B cell (primary cell): Measurements from ENCODE around the gene DCT. TPM values are rescaled to one million over a fixed set of nuclear protein-coding genes. Genes with fewer than 3 reads are reported as not detected.

Experiments
- ATAC-seq: fragments of 200-7000 bp; cut with Tn5 transposase; one replicate; pipeline ENCODE4 v1.10.0; 2021; ENCODE audit warnings: low read depth, mild to moderate bottlenecking, moderate number of reproducible peaks, moderate library complexity
- CTCF ChIA-PET: fragments of 350-600 bp; sonication (Branson Sonifier 250); formaldehyde crosslinking; loops from one replicate; lab custom pipeline; 2021; ENCODE audit warnings: antibody characterized with exemption, inconsistent platforms; lab: Charles Lee
- POLR2A ChIA-PET: fragments of 350-600 bp; sonication (Branson Sonifier 250); formaldehyde crosslinking; loops from one replicate; lab custom pipeline; 2021; ENCODE audit warnings: antibody characterized with exemption; lab: Charles Lee
- DNase-seq: peaks from one replicate; pipeline ENCODE4 v3.0.0; 2013
- H2AFZ ChIP-seq: 2 replicates; pipeline ENCODE4 v1.6.1; 2012; ENCODE audit warnings: mild to moderate bottlenecking, low read depth, low read length; ENCODE audit not compliant: insufficient read depth, poor library complexity, severe bottlenecking
- H3K27ac ChIP-seq, 2 donors: 1 replicate in 1 of 2; 2 replicates in 1 of 2; pipeline ENCODE4 v1.5.1; 2012 to 2013; ENCODE audit warnings: low read length in 2 of 2, mild to moderate bottlenecking in 2 of 2, moderate library complexity in 1 of 2
- H3K27me3 ChIP-seq, 4 experiments: fragments of 200-600 bp in 1 of 4; sonication (generic) in 1 of 4; replicated peaks in 1 of 4; 1 replicate in 2 of 4; 2 replicates in 2 of 4; pipeline versions ENCODE4 v1.6.1 to v1.7.0; 2013 to 2016; ENCODE audit warnings: low read length in 3 of 4, mild to moderate bottlenecking in 2 of 4, mixed read lengths in 1 of 4, moderate library complexity in 1 of 4; ENCODE audit not compliant: insufficient read depth in 4 of 4, control insufficient read depth in 3 of 4; ENCODE audit errors: control extremely low read depth in 1 of 4
- H3K36me3 ChIP-seq, 2 experiments: replicated peaks in 1 of 2; 1 replicate in 1 of 2; 2 replicates in 1 of 2; pipeline versions ENCODE4 v1.6.1 to v1.7.1; 2013; ENCODE audit warnings: low read length in 1 of 2; ENCODE audit not compliant: insufficient read depth in 2 of 2, control insufficient read depth in 1 of 2; ENCODE audit errors: control extremely low read depth in 1 of 2, extremely low read depth in 1 of 2
- H3K4me1 ChIP-seq, 2 donors: fragments of 200-600 bp in 1 of 2; sonication (generic) in 1 of 2; 1 replicate in 1 of 2; 2 replicates in 1 of 2; pipeline versions ENCODE4 v1.5.1 to v1.6.1; 2013 to 2017; ENCODE audit warnings: low read length in 2 of 2; ENCODE audit not compliant: control insufficient read depth in 2 of 2, insufficient read depth in 2 of 2
- H3K4me2 ChIP-seq: replicated peaks from 2 replicates; pipeline ENCODE3; 2012; ENCODE audit warnings: mild to moderate bottlenecking, low read depth, low read length; ENCODE audit not compliant: poor library complexity, severe bottlenecking
- H3K4me3 ChIP-seq, 5 experiments: fragments of 200-600 bp in 1 of 5; sonication (generic) in 1 of 5; 1 replicate in 3 of 5; 2 replicates in 2 of 5; pipeline versions ENCODE4 v1.5.1 to v1.7.0; 2011 to 2016; ENCODE audit warnings: low read length in 4 of 5, mild to moderate bottlenecking in 4 of 5, low read depth in 2 of 5, control low read depth in 1 of 5, moderate library complexity in 1 of 5; ENCODE audit not compliant: insufficient read depth in 1 of 5; ENCODE audit errors: control extremely low read depth in 1 of 5, extremely low read depth in 1 of 5
- H3K79me2 ChIP-seq: fragments of 200-600 bp; sonication (generic); one replicate; pipeline ENCODE4 v1.6.0; 2016; ENCODE audit warnings: low read length; ENCODE audit not compliant: control insufficient read depth, insufficient read depth
- H3K9ac ChIP-seq: fragments of 200-600 bp; sonication (generic); 2 replicates; pipeline ENCODE4 v1.6.1; 2017; ENCODE audit warnings: mild to moderate bottlenecking, low read length, moderate library complexity
- H3K9me3 ChIP-seq, 3 donors: one replicate each; pipeline versions ENCODE4 v1.6.1 to v1.7.1; 2013; ENCODE audit warnings: low read length in 2 of 3; ENCODE audit not compliant: control insufficient read depth in 2 of 3, insufficient read depth in 1 of 3; ENCODE audit errors: control extremely low read depth in 1 of 3
- H4K20me1 ChIP-seq: 2 replicates; pipeline ENCODE4 v1.6.0; 2012; ENCODE audit warnings: mild to moderate bottlenecking, low read length; ENCODE audit not compliant: insufficient read depth, control insufficient read depth, poor library complexity, severe bottlenecking
- H3K27ac Mint-ChIP-seq: one replicate; pipeline ENCODE4 v1.8.0; 2021; ENCODE audit warnings: mixed read lengths
- H3K27me3 Mint-ChIP-seq: one replicate; pipeline ENCODE4 v1.8.0; 2021; ENCODE audit warnings: mixed read lengths
- H3K4me1 Mint-ChIP-seq: one replicate; pipeline ENCODE4 v1.8.0; 2021; ENCODE audit warnings: mixed read lengths
- H3K4me3 Mint-ChIP-seq: one replicate; pipeline ENCODE4 v1.8.0; 2021; ENCODE audit warnings: mixed read lengths
- H3K9me3 Mint-ChIP-seq: one replicate; pipeline ENCODE4 v1.8.0; 2022; ENCODE audit warnings: mixed read lengths; ENCODE audit not compliant: insufficient read depth
- EZH2 ChIP-seq: IDR thresholded peaks from 2 replicates; pipeline ENCODE4 v1.6.1; 2012; ENCODE audit warnings: borderline replicate concordance, low read depth, mild to moderate bottlenecking, moderate library complexity, low read length; ENCODE audit not compliant: insufficient read depth, poor library complexity, severe bottlenecking
- WGBS: methylation state at CpG from one replicate; pipeline ENCODE4 v1.1.5; 2013; ENCODE audit warnings: missing lambda C conversion rate; ENCODE audit not compliant: insufficient coverage; 5-methylcytosine and 5-hydroxymethylcytosine counted together
- intact Hi-C: fragments of 100-400 bp; cut with micrococcal nuclease; formaldehyde crosslinking; loops from one replicate; pipeline ENCODE4 v1.10.0; 2022
- polyA plus RNA-seq: library from polyadenylated mRNA; depleted of rRNA; stranded (reverse); fragments of >200 nt; gene quantifications from 2 replicates; pipeline ENCODE4 v1.2.3, GENCODE V29; 2012
- total RNA-seq, 2 donors: library from RNA; stranded (reverse); fragments of 120-200 nt in 1 of 2; gene quantifications; 1 replicate in 1 of 2; 2 replicates in 1 of 2; pipeline versions ENCODE4 v1.2.3 to v1.2.4, GENCODE V29; 2013 to 2022
- TF ChIP-seq, protein P1 (sequence below): fragments of 200-600 bp; IDR thresholded peaks from one replicate; pipeline ENCODE4 v1.8.0; 2022; ENCODE audit warnings: antibody characterized with exemption, mild to moderate bottlenecking

The DCT gene
- total and polyA plus RNA-seq, 2 donors (not counting 1 experiment from before 2014, with no cell fraction given) = 0.10 to 0.18 TPM

DNA sequence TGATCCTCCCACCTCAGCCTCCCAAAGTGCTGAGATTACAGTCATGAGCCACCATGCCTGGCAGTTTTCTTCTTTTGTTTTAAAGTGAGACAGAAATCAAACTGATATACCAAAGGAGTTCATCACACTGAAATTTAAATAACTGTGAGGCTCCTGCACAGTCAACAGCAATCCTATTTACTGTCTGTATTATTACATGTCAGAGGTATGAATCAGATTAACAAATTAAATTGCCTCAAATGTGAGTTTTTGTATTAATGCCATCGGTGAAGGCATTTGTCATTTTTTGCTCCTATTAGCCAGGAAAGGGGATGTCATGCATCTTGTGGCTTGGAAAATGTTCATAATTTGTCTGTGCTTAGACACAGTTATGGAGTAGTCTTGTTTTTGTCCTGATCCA lies 20.4 kb downstream of the DCT start:
- ChIA-PET POLR2A (no interaction called here), CTCF (no interaction called here)
- Mint-ChIP-seq H3K27me3 (peaks cover 3% of the 10 kb centered on the region), H3K4me3 (no peak overlapping the region), H3K4me1 (no peaks in the 10 kb centered on the region), H3K27ac (no peak overlapping the region), H3K9me3 (no peaks in the 10 kb centered on the region)
- 100% methylated on average over 1 of the region's 1 CpG for WGBS
- no peak overlapping the region for H2AFZ ChIP-seq
- H3K9me3 ChIP-seq = no peaks in the 10 kb centered on the region
- no peak overlapping the region for H3K27ac ChIP-seq
- DNase-seq (no peak), ATAC-seq (no peak)
- no peaks in the 10 kb centered on the region for H3K36me3 ChIP-seq
- H3K79me2 ChIP-seq = no peaks in the 10 kb centered on the region
- H4K20me1 ChIP-seq = no peaks in the 10 kb centered on the region
- TF ChIP-seq EZH2 = no peak
- TF ChIP-seq, protein P1, sequence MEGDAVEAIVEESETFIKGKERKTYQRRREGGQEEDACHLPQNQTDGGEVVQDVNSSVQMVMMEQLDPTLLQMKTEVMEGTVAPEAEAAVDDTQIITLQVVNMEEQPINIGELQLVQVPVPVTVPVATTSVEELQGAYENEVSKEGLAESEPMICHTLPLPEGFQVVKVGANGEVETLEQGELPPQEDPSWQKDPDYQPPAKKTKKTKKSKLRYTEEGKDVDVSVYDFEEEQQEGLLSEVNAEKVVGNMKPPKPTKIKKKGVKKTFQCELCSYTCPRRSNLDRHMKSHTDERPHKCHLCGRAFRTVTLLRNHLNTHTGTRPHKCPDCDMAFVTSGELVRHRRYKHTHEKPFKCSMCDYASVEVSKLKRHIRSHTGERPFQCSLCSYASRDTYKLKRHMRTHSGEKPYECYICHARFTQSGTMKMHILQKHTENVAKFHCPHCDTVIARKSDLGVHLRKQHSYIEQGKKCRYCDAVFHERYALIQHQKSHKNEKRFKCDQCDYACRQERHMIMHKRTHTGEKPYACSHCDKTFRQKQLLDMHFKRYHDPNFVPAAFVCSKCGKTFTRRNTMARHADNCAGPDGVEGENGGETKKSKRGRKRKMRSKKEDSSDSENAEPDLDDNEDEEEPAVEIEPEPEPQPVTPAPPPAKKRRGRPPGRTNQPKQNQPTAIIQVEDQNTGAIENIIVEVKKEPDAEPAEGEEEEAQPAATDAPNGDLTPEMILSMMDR = no peak
- intact Hi-C loops = no loop called here
- no peak overlapping the region for H3K4me2 ChIP-seq
- no peak overlapping the region for H3K9ac ChIP-seq
- peaks cover 0 to 3% (median 0%) of the 10 kb centered on the region in 4 experiments for H3K27me3 ChIP-seq
- no peaks in the 10 kb centered on the region for H3K4me1 ChIP-seq
- no peak overlapping the region for H3K4me3 ChIP-seq

GRCh38 chr13:94455414-94455813 lies 24.1 kb downstream of the DCT start:
- WGBS = no CpG with 5 or more reads among the region's 2 CpGs
- Mint-ChIP-seq H3K27me3 (peaks cover 11% of the 10 kb centered on the region), H3K27ac (no peak overlapping the region), H3K4me1 (no peaks in the 10 kb centered on the region), H3K9me3 (no peaks in the 10 kb centered on the region), H3K4me3 (no peak overlapping the region)
- Histone ChIP-seq H3K9ac (no peak overlapping the region), H3K36me3 (no peaks in the 10 kb centered on the region), H3K4me1 (no peaks in the 10 kb centered on the region), H3K79me2 (no peaks in the 10 kb centered on the region), H3K4me3 (no peak overlapping the region), H3K4me2 (no peak overlapping the region), H4K20me1 (no peaks in the 10 kb centered on the region), H2AFZ (no peak overlapping the region), H3K9me3 (no peaks in the 10 kb centered on the region), H3K27me3 (no peaks in the 10 kb centered on the region), H3K27ac (no peak overlapping the region)
- ATAC-seq (no peak), DNase-seq (no peak)
- intact Hi-C loops = no loop called here
- TF ChIP-seq EZH2 = no peak
- TF ChIP-seq, protein P1 = no peak
- ChIA-PET CTCF (interaction anchor here (1.9 kb wide), 1 partner anchor 19 kb away, joined by 4 read pairs; no protein-coding TSS in a partner anchor), POLR2A (no interaction called here)
